K562 (cell line): Measurements from ENCODE around the gene VASH2.

Source experiments
- BACH1 ChIP-seq: fragments of 200-800 bp; sonication (Bioruptor generic); IDR thresholded peaks from 2 replicates; pipeline ENCODE4 v1.6.1; 2016; ENCODE audit warnings: missing genetic modification characterization, missing compliant biosample characterization
- CTBP1 ChIP-seq: fragments of 450-650 bp; IDR thresholded peaks from 2 replicates; pipeline ENCODE4 v1.6.1; 2016; ENCODE audit warnings: borderline replicate concordance
- NRF1 ChIP-seq, 2 experiments: fragments of 450-650 bp; IDR thresholded peaks in 1 of 2; conservative IDR thresholded peaks in 1 of 2; 2 replicates each; pipeline ENCODE4 v1.6.1; 2014; ENCODE audit warnings: mild to moderate bottlenecking in 2 of 2
- POLR2A ChIP-seq: fragments of 450-650 bp; conservative IDR thresholded peaks from 2 replicates; pipeline ENCODE4 v1.6.1; 2016
- RERE ChIP-seq: sonication (generic); formaldehyde crosslinking; IDR thresholded peaks from 2 replicates; pipeline ENCODE4 v1.8.0; 2023; ENCODE audit warnings: missing genetic modification reagents, mild to moderate bottlenecking, borderline replicate concordance
- REST ChIP-seq, 2 experiments: fragments of 450-650 bp; formaldehyde crosslinking in 1 of 2; IDR thresholded peaks; 2 replicates each; pipeline versions ENCODE4 v1.4.0 to v1.6.1; 2014 to 2020; ENCODE audit warnings: mild to moderate bottlenecking in 2 of 2, borderline replicate concordance in 1 of 2, low read depth in 1 of 2
- ZNF644 ChIP-seq: fragments of 200-800 bp; sonication (Bioruptor generic); IDR thresholded peaks from 2 replicates; pipeline ENCODE4 v1.6.1; 2016; ENCODE audit warnings: low read depth, missing genetic modification characterization, missing compliant biosample characterization
- TF ChIP-seq, protein P1 (sequence below), 3 experiments: IDR thresholded peaks in 2 of 3; conservative IDR thresholded peaks in 1 of 3; 2 replicates each; pipeline ENCODE4 v1.5.1; 2011 to 2012; ENCODE audit warnings: low read length in 3 of 3, mild to moderate bottlenecking in 3 of 3, control low read depth in 2 of 3, improper control_type of control experiment in 1 of 3, inconsistent platforms in 1 of 3, low read depth in 1 of 3, mixed read lengths in 1 of 3, moderate library complexity in 1 of 3; ENCODE audit not compliant: insufficient read depth in 2 of 3

DNA sequence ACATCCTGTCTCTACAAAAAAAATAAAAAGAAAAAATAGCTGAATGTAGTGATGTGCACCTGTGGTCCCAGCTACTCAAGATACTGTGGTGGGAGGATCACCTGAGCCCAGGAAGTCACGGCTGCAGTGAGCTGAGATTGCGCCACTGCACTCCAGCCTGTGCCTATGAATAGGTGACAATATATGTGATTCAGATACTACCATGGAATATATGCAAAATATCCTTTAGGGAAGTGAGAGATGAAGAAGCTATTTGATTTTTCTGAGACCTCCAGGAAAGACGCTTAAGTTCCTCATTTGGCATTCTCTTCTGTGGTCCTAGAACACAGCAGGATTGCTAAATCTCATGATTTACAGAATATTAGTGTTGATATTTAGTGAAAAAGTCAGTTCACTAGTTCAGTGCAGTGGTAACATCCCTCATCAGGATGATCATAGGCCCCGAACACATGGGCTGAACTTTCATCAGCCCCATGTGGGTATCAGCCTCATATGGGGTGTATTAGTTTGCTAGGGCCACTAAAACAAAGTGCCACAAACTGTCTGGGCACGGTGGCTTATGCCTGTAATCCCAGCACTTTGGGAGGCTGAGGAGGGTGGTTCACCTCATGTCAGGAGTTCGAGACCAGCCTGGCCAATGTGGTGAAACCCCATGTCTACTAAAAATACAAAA, 6.0 kb upstream of the VASH2 start:
- TF ChIP-seq CTBP1: no peak
- TF ChIP-seq, protein P1, sequence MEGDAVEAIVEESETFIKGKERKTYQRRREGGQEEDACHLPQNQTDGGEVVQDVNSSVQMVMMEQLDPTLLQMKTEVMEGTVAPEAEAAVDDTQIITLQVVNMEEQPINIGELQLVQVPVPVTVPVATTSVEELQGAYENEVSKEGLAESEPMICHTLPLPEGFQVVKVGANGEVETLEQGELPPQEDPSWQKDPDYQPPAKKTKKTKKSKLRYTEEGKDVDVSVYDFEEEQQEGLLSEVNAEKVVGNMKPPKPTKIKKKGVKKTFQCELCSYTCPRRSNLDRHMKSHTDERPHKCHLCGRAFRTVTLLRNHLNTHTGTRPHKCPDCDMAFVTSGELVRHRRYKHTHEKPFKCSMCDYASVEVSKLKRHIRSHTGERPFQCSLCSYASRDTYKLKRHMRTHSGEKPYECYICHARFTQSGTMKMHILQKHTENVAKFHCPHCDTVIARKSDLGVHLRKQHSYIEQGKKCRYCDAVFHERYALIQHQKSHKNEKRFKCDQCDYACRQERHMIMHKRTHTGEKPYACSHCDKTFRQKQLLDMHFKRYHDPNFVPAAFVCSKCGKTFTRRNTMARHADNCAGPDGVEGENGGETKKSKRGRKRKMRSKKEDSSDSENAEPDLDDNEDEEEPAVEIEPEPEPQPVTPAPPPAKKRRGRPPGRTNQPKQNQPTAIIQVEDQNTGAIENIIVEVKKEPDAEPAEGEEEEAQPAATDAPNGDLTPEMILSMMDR (IDR thresholded peaks at IDR 0.05 in 2 of 3, conservative IDR thresholded peaks at IDR 0.05 in 1 of 3; ENCODE audit: insufficient read depth in 2 of 3, low read depth in 1 of 3, low read length in 3 of 3): no peak
- TF ChIP-seq BACH1 (tag): no peak
- no peak for TF ChIP-seq RERE (CRISPR knock-in tag)
- no peak for TF ChIP-seq NRF1 (conservative IDR thresholded peaks at IDR 0.05 in 1 of 2, IDR thresholded peaks at IDR 0.05 in 1 of 2)
- no peak for TF ChIP-seq ZNF644
- TF ChIP-seq POLR2A: no peak
- no peak for TF ChIP-seq REST (IDR thresholded peaks at IDR 0.05; ENCODE audit: borderline replicate concordance)
- no peak for TF ChIP-seq REST (CRISPR knock-in tag; IDR thresholded peaks at IDR 0.05; ENCODE audit: low read depth)
